ENCODE data around the gene MPHOSPH10.

- TF ChIP-seq PBX3 (IDR thresholded peaks at IDR 0.05) (no peak), EP300 (IDR thresholded peaks at IDR 0.05; ENCODE audit: borderline replicate concordance in 1 of 2, low read depth in 1 of 2, low read length in 1 of 2) (no peak), ELF1 (IDR thresholded peaks at IDR 0.05) (no peak), GABPA (IDR thresholded peaks at IDR 0.05; ENCODE audit: low read depth) (no peak), CTCF (IDR thresholded peaks at IDR 0.05) (no peak), TCF12 (IDR thresholded peaks at IDR 0.05) (no peak), MXI1 (IDR thresholded peaks at IDR 0.05; ENCODE audit: low read depth, low read length) (no peak), SIN3A (IDR thresholded peaks at IDR 0.05; ENCODE audit: borderline replicate concordance, low read depth, low read length) (no peak), TAF1 (IDR thresholded peaks at IDR 0.05; ENCODE audit: borderline replicate concordance, low read depth, low read length) (no peak), SMC3 (IDR thresholded peaks at IDR 0.05; ENCODE audit: low read depth, low read length) (no peak), USF2 (IDR thresholded peaks at IDR 0.05; ENCODE audit: borderline replicate concordance, low read depth, low read length) (no peak), FOSL2 (IDR thresholded peaks at IDR 0.05; ENCODE audit: borderline replicate concordance, low read depth) (no peak), RAD21 (IDR thresholded peaks at IDR 0.05; ENCODE audit: low read length) (no peak)
Measured at GRCh38 chr2:71150082-71150816, 19.8 kb downstream of the MPHOSPH10 start.

Data from SK-N-SH (cell line).